ENCODE results near the gene PCSK7.

DNA sequence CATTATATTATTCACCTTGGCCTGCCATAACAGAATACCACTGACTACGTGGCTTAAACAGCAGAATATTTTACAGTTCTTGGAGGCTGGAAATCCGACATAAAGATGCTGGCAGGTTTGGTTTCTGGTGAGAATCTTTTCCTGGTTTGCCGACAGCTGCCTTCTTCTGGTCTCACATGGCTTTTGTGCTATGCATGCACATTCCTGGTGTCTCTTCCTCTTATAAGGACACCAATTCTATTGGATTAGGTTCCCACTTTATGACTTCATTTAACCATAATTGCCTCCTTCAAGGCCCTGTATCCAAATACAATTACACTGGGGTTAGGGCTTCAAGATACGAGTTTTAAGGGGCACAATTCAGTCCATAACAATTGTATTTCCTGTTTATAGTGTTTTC lies 17.7 kb upstream of the PCSK7 start:
- TF ChIP-seq, protein P1, sequence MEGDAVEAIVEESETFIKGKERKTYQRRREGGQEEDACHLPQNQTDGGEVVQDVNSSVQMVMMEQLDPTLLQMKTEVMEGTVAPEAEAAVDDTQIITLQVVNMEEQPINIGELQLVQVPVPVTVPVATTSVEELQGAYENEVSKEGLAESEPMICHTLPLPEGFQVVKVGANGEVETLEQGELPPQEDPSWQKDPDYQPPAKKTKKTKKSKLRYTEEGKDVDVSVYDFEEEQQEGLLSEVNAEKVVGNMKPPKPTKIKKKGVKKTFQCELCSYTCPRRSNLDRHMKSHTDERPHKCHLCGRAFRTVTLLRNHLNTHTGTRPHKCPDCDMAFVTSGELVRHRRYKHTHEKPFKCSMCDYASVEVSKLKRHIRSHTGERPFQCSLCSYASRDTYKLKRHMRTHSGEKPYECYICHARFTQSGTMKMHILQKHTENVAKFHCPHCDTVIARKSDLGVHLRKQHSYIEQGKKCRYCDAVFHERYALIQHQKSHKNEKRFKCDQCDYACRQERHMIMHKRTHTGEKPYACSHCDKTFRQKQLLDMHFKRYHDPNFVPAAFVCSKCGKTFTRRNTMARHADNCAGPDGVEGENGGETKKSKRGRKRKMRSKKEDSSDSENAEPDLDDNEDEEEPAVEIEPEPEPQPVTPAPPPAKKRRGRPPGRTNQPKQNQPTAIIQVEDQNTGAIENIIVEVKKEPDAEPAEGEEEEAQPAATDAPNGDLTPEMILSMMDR (conservative IDR thresholded peaks at IDR 0.05; ENCODE audit: low read length): no peak
- no peak for TF ChIP-seq EZH2phosphoT487 (IDR thresholded peaks at IDR 0.05; ENCODE audit: borderline replicate concordance)

Data from Loucy (cell line).